Trophoblast cell (in vitro differentiated cells and primary cell): ENCODE measurements around the gene CEMIP.

Source experiments
- DNase-seq, 2 donors: peaks; one replicate each; pipeline ENCODE4 v3.0.0-alpha.2; 2016
- H2AFZ ChIP-seq: 2 replicates; pipeline ENCODE4 v1.6.1; 2013; ENCODE audit warnings: low read length, moderate library complexity, mild to moderate bottlenecking; ENCODE audit not compliant: insufficient read depth, poor library complexity
- H2AK5ac ChIP-seq: 2 replicates; pipeline ENCODE4 v1.6.1; 2013; ENCODE audit warnings: mild to moderate bottlenecking, low read length
- H2BK120ac ChIP-seq: 2 replicates; pipeline ENCODE4 v1.6.1; 2013; ENCODE audit warnings: low read length, mild to moderate bottlenecking, moderate library complexity; ENCODE audit not compliant: insufficient read depth, poor library complexity
- H2BK12ac ChIP-seq: 2 replicates; pipeline ENCODE4 v1.6.1; 2013; ENCODE audit warnings: mild to moderate bottlenecking, low read length, moderate library complexity
- H2BK5ac ChIP-seq: 2 replicates; pipeline ENCODE4 v1.6.1; 2013; ENCODE audit warnings: low read length, low read depth, moderate library complexity, mild to moderate bottlenecking; ENCODE audit not compliant: poor library complexity
- H3K14ac ChIP-seq: 2 replicates; pipeline ENCODE4 v1.6.1; 2013; ENCODE audit warnings: mild to moderate bottlenecking, low read length
- H3K18ac ChIP-seq: 2 replicates; pipeline ENCODE4 v1.6.1; 2013; ENCODE audit warnings: mild to moderate bottlenecking, low read length
- H3K23ac ChIP-seq: 2 replicates; pipeline ENCODE4 v1.6.1; 2013; ENCODE audit warnings: low read length
- H3K27ac ChIP-seq: 2 replicates; pipeline ENCODE4 v1.5.1; 2013; ENCODE audit warnings: low read depth, mild to moderate bottlenecking, inconsistent platforms, low read length, moderate library complexity
- H3K27me3 ChIP-seq: 2 replicates; pipeline ENCODE4 v1.6.1; 2013; ENCODE audit warnings: inconsistent platforms, mild to moderate bottlenecking, low read length, moderate library complexity; ENCODE audit not compliant: insufficient read depth
- H3K36me3 ChIP-seq, 2 experiments: 1 replicate in 1 of 2; 2 replicates in 1 of 2; pipeline ENCODE4 v1.6.1; 2013; ENCODE audit warnings: low read length in 2 of 2, mild to moderate bottlenecking in 2 of 2, moderate library complexity in 1 of 2; ENCODE audit not compliant: insufficient read depth in 2 of 2, control insufficient read depth in 1 of 2
- H3K4ac ChIP-seq: 2 replicates; pipeline ENCODE4 v1.6.1; 2013; ENCODE audit warnings: low read depth, mild to moderate bottlenecking, low read length, moderate library complexity
- H3K4me1 ChIP-seq, 2 experiments: 1 replicate in 1 of 2; 2 replicates in 1 of 2; pipeline ENCODE4 v1.6.1; 2013; ENCODE audit warnings: low read length in 2 of 2, mild to moderate bottlenecking in 2 of 2, moderate library complexity in 1 of 2; ENCODE audit not compliant: insufficient read depth in 2 of 2, control insufficient read depth in 1 of 2
- H3K4me2 ChIP-seq: 2 replicates; pipeline ENCODE4 v1.6.1; 2013; ENCODE audit warnings: inconsistent platforms, mild to moderate bottlenecking, low read length, moderate library complexity
- H3K4me3 ChIP-seq: 2 replicates; pipeline ENCODE4 v1.5.1; 2013; ENCODE audit warnings: mild to moderate bottlenecking, low read depth, low read length, inconsistent platforms
- H3K79me1 ChIP-seq: one replicate; pipeline ENCODE4 v1.6.1; 2013; ENCODE audit warnings: low read length
- H3K79me2 ChIP-seq: 2 replicates; pipeline ENCODE4 v1.6.1; 2013; ENCODE audit warnings: low read length, mild to moderate bottlenecking; ENCODE audit not compliant: control insufficient read depth, insufficient read depth, poor library complexity
- H3K9ac ChIP-seq: 2 replicates; pipeline ENCODE4 v1.6.1; 2013; ENCODE audit warnings: mild to moderate bottlenecking, low read length
- H3K9me3 ChIP-seq: 2 replicates; pipeline ENCODE4 v1.6.1; 2013; ENCODE audit warnings: low read depth, mild to moderate bottlenecking, control low read depth, inconsistent platforms, low read length; ENCODE audit not compliant: insufficient read depth
- H4K12ac ChIP-seq: 2 replicates; pipeline ENCODE4 v1.6.1; 2013; ENCODE audit warnings: low read depth, mild to moderate bottlenecking, low read length, moderate library complexity
- H4K8ac ChIP-seq: 2 replicates; pipeline ENCODE4 v1.6.1; 2013; ENCODE audit warnings: low read depth, mild to moderate bottlenecking, low read length, moderate library complexity
- H4K91ac ChIP-seq: one replicate; pipeline ENCODE4 v1.6.1; 2013; ENCODE audit warnings: low read depth, mild to moderate bottlenecking, low read length, moderate library complexity
- WGBS: extraction: QIAGEN DNeasy Blood & Tissue Kit; methylation state at CpG from one replicate; pipeline ENCODE4 v1.1.7; 2013; ENCODE audit warnings: missing lambda C conversion rate; ENCODE audit not compliant: insufficient read length, insufficient coverage; ENCODE audit errors: extremely low coverage; 5-methylcytosine and 5-hydroxymethylcytosine counted together

CEMIP gene

DNA sequence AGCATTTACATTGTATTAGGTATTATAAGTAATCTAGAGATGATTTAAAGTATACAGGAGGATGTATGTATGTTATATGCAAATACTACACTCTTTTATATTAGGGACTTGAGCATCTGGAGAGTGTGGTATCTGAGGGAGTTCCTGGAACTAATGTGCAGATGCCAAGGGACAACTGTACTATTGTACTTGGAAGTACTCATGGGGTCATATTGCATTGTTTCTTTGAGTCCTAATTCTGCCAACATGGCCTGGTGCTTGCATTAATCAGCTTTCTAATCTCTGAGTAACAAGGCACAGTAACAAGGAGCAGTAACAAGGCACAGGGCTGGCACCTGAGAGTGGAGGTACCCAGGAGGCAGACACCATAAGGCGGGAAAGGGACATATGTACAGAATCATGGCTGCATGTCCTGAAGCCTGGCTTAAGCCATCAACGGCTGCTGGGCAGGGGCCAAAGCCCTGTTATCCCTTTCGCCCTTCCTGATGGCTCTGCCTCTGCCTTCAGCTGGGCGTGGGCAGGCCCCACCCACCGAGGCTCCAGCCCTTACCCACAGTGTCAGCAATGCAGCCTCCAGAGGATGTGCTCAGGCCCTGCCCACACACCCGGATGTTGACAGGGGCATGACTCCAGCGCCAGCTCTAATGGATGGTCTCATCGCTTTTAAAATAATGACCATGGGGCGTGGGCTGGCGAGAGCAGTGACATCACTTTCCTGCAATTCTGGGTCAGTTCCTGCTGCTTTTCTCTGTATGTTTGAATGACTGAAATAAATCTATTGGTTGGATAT, 22.9 kb downstream of the CEMIP start:
- H3K23ac ChIP-seq, result no peak overlapping the region
- no peak overlapping the region for H3K27ac ChIP-seq
- no peak overlapping the region for H2BK12ac ChIP-seq
- no peak overlapping the region for H2AFZ ChIP-seq
- H3K4me3 ChIP-seq, result no peak overlapping the region
- DNase-seq, result no peak
- no peaks in the 10 kb centered on the region for H3K79me1 ChIP-seq
- H2BK120ac ChIP-seq, result no peak overlapping the region
- no peak overlapping the region for H4K8ac ChIP-seq
- no peak overlapping the region for H3K4me2 ChIP-seq
- H4K12ac ChIP-seq, result no peak overlapping the region
- H4K91ac ChIP-seq, result no peak overlapping the region
- no peaks in the 10 kb centered on the region for H3K36me3 ChIP-seq
- peaks cover 10 to 11% of the 10 kb centered on the region in 2 experiments for H3K4me1 ChIP-seq
- no peaks in the 10 kb centered on the region for H3K79me2 ChIP-seq
- no CpG with 5 or more reads among the region's 10 CpGs for WGBS
- no peak overlapping the region for H2BK5ac ChIP-seq
- H3K14ac ChIP-seq, result no peak overlapping the region
- H3K18ac ChIP-seq, result no peak overlapping the region
- no peak overlapping the region for H3K9ac ChIP-seq
- H3K9me3 ChIP-seq, result peaks cover 4% of the 10 kb centered on the region
- no peaks in the 10 kb centered on the region for H3K27me3 ChIP-seq
- no peak overlapping the region for H2AK5ac ChIP-seq
- H3K4ac ChIP-seq, result no peak overlapping the region

DNA sequence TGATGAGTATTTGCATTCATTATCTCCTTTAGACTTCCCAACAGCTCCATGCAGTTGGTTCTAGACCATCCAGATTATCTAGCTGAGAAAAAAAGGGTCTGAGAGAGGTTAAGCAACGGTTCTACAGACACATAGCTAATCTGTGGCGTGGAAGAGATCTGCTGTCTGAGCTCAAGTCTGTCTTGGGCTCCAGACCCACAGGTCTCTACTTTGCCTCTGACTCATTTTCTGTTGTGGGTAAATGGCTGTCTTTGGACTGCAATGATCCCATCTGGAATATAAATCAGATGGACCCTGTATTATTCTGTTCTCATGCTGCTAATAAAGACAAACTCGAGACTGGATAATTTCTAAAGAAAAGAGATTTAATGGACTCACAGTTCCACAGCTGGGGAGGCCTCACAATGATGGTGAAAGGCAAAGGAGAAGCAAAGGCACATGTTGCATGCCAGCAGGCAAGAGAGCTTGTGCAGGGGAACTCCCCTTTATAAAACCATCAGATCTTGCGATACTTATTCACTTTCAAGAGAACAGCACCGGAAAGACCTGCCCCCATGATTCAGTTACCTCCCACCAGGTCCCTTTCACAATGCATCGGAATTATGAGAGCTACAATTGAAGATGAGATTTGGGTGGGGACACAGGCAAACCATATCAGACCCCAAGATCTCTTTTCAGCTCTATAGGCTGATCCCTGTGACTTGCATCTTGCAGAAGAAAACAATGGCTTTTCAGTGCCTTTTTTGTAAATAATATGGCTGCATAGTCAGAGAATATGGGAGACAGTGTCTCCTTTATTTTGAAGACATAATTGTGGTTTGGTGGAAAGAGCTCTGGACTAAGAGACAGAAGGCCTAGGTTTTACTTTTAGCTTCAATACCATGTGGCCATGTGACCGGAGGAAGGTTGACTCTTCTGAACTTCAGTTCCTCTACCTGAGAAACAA, 24.7 kb downstream of the CEMIP start:
- no CpG with 5 or more reads among the region's 7 CpGs for WGBS

GRCh38 chr15:80804970-80805495, 25.9 kb downstream of the CEMIP start:
- peak overlapping the region; percentile 29 for H3K4me2 ChIP-seq
- H3K9me3 ChIP-seq, result peaks cover 3% of the 10 kb centered on the region
- no peak overlapping the region for H4K12ac ChIP-seq
- no peak overlapping the region for H3K4ac ChIP-seq
- no peak overlapping the region for H2AFZ ChIP-seq
- no peaks in the 10 kb centered on the region for H3K36me3 ChIP-seq
- no peak overlapping the region for H2BK12ac ChIP-seq
- H3K18ac ChIP-seq, result no peak overlapping the region
- no peak overlapping the region for H4K91ac ChIP-seq
- no peak overlapping the region for H3K9ac ChIP-seq
- no peak overlapping the region for H2BK120ac ChIP-seq
- H3K14ac ChIP-seq, result no peak overlapping the region
- H3K23ac ChIP-seq, result no peak overlapping the region
- WGBS, result no CpG with 5 or more reads among the region's 10 CpGs
- no peak overlapping the region for H2BK5ac ChIP-seq
- no peak overlapping the region for H3K4me3 ChIP-seq
- no peaks in the 10 kb centered on the region for H3K27me3 ChIP-seq
- H2AK5ac ChIP-seq, result no peak overlapping the region
- H3K79me2 ChIP-seq, result no peaks in the 10 kb centered on the region
- H3K79me1 ChIP-seq, result no peaks in the 10 kb centered on the region
- peaks cover 10 to 11% of the 10 kb centered on the region in 2 experiments for H3K4me1 ChIP-seq
- no peak overlapping the region for H4K8ac ChIP-seq
- no peak for DNase-seq
- H3K27ac ChIP-seq, result no peak overlapping the region

More for the DNA sequence above, 24.7 kb downstream of the CEMIP start:
- Histone ChIP-seq H2BK12ac (peak overlapping the region; percentile 16), H3K27ac (no peak overlapping the region), H3K36me3 (no peaks in the 10 kb centered on the region), H4K8ac (no peak overlapping the region), H4K12ac (no peak overlapping the region), H2BK5ac (no peak overlapping the region), H3K4me3 (no peak overlapping the region), H3K27me3 (no peaks in the 10 kb centered on the region), H3K4me2 (no peak overlapping the region), H4K91ac (peak overlapping the region; percentile 37), H3K9me3 (peaks cover 4% of the 10 kb centered on the region), H2AK5ac (no peak overlapping the region), H3K23ac (no peak overlapping the region), H3K18ac (no peak overlapping the region), H2BK120ac (no peak overlapping the region), H3K9ac (no peak overlapping the region), H3K79me1 (no peaks in the 10 kb centered on the region), H3K79me2 (no peaks in the 10 kb centered on the region), H3K4me1 (peaks cover 10 to 11% of the 10 kb centered on the region in 2 experiments), H2AFZ (no peak overlapping the region), H3K4ac (no peak overlapping the region), H3K14ac (no peak overlapping the region)
- DNase-seq, result no peak

GRCh38 chr15:80811781-80812315, 32.7 kb downstream of the CEMIP start:
- Histone ChIP-seq H3K79me1 (no peaks in the 10 kb centered on the region), H3K23ac (no peak overlapping the region), H3K18ac (no peak overlapping the region), H3K36me3 (no peaks in the 10 kb centered on the region), H3K9ac (no peak overlapping the region), H3K79me2 (no peaks in the 10 kb centered on the region), H3K14ac (no peak overlapping the region), H3K4me2 (no peak overlapping the region), H3K9me3 (no peaks in the 10 kb centered on the region), H2BK5ac (no peak overlapping the region), H4K12ac (no peak overlapping the region), H3K4ac (no peak overlapping the region), H2AFZ (no peak overlapping the region), H4K8ac (no peak overlapping the region), H3K4me3 (no peak overlapping the region), H2AK5ac (no peak overlapping the region), H2BK12ac (no peak overlapping the region), H3K27me3 (no peaks in the 10 kb centered on the region), H4K91ac (no peak overlapping the region), H2BK120ac (no peak overlapping the region), H3K4me1 (no peaks in the 10 kb centered on the region), H3K27ac (no peak overlapping the region)
- DNase-seq, result peak; percentile 88 to 97
- no CpG with 5 or more reads among the region's 9 CpGs for WGBS
